GM21576 (cell line): ENCODE data around the gene KCTD2.

Experiments
- ATAC-seq: cut with Tn5 transposase; IDR thresholded peaks from one replicate; pipeline ENCODE4 v1.9.1; 2021; ENCODE audit warnings: mild to moderate bottlenecking, moderate library complexity; ENCODE audit not compliant: unreplicated experiment

KCTD2 gene

DNA sequence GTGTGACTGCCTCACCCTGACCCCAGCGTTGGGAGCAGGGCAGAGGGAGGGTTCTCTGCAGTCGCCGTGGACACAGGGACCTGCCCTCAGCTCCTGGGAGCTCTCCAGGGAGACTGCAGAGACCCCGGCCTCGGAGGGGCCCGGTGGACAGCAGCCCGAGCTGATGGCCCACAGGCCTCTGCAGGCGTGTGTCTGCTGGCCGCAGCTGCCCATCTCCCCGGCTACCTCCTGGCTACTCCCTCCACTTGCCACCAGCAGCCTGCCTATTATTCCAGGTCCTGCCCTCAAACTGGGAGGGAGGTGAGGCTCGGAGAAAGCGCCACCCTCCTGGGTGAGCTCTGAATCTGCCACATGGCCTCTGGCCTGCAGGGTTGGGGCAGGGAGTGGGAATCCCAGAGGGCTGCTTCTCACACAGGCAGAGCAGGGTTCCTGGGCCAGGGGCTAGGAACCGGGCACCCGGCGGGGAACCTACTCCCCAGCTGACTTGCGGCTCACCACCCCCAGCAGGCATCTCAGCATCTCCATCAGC, 47.9 kb downstream of the KCTD2 start:
- no peak for ATAC-seq

DNA sequence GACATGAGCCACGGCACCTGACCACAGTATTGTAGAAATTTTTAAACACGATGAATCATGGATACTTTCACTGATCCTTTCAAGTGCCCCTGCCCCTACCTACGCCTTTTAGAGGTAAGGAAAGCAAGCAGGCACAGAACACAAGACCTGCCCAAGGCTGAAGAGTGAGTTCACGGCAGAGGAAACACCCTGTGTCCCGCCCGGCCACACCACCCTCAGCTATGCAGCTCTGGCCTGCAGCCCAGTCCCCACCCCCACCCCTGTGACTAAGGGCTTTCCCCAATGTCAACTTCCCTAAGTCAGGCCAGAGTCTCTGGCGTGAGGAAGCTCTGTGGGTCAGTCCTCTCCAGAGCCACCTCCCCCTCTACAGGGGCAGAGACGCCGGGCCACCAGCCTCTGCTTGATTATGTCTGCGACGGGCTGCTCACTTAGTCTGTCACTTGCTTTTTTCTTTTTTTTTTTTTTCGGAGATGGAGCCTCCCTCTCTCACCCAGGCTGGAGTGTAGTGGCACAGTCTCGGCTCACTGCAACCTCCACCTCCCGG, 49.1 kb downstream of the KCTD2 start:
- no peak for ATAC-seq

DNA sequence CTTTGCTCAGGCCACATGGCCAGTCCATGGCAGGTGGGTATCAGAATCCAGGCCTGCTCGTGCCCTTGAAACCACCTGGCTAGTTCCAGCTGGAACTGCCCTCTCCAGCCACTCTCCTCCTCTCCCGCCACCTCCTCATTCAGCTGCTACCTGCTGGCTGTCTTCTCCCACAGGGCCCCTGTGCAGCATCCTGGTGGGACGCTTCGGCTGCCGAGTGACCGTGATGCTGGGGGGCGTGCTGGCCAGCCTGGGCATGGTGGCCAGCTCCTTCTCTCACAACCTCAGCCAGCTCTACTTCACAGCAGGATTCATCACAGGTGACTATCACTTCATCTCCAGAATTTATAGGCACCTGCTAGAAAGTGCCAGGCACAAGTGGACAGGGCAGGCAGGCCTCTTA, 50.8 kb downstream of the KCTD2 start:
- no peak for ATAC-seq

DNA sequence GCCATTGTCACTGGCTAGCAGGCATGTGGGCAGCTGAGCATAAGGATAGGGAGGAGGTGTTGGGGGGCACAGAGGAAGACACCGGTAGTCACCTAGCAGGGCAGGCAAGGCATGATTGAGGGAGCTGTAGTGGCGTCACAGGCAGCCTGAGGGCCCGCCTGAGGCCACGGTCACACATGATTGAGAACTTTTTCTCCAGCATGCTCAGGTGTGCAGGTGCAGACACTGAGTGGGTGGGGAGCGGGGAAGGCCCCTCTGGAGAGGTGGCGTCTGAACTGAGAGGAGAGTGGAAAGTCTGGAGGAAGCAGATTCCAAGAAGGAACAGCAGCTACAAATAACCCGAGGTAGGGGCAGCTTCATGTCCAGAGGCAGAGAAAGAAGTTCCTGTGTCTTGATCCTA, 51.8 kb downstream of the KCTD2 start:
- no peak for ATAC-seq

DNA sequence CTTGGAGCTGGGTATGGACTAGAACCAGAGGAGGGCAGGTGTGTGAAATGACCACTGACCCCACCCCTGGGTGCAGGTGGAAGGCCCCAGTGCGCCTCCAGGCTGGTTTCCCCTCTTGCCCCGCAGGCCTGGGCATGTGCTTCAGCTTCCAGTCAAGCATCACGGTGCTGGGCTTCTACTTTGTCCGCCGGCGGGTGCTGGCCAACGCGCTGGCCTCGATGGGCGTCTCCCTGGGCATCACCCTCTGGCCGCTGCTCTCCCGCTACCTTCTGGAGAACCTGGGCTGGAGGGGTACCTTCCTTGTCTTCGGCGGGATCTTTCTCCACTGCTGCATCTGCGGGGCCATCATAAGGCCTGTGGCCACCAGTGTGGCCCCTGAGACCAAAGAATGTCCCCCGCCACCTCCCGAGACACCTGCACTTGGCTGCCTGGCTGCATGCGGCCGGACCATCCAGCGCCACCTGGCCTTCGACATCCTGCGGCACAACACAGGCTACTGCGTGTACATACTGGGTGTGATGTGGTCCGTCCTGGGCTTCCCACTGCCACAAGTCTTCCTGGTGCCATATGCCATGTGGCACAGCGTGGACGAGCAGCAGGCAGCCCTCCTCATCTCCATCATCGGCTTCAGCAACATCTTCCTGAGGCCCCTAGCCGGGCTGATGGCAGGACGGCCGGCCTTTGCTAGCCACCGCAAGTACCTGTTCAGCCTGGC, 53.0 kb downstream of the KCTD2 start:
- ATAC-seq = no peak

DNA sequence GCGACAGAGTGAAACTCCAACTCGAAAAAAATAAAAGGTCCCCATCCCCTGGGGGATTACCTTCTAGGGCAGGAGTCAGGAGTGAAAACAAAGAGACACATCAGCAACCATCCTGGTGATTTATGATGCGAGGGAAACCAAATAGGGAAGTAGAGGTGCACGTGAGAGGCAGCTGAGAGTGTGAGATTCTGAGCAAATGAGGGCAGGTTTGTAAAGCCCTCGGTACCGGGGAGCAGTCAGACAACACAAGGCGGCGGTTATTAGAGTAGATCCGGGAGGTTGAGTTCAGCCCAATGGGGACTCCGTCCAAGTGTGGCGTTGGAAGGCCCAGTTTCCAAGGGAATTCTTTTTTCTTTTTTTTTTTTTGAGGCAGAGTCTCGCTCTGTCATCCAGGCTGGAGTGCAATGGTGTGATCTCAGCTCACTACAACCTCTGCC, 55.4 kb downstream of the KCTD2 start:
- ATAC-seq = no peak

DNA sequence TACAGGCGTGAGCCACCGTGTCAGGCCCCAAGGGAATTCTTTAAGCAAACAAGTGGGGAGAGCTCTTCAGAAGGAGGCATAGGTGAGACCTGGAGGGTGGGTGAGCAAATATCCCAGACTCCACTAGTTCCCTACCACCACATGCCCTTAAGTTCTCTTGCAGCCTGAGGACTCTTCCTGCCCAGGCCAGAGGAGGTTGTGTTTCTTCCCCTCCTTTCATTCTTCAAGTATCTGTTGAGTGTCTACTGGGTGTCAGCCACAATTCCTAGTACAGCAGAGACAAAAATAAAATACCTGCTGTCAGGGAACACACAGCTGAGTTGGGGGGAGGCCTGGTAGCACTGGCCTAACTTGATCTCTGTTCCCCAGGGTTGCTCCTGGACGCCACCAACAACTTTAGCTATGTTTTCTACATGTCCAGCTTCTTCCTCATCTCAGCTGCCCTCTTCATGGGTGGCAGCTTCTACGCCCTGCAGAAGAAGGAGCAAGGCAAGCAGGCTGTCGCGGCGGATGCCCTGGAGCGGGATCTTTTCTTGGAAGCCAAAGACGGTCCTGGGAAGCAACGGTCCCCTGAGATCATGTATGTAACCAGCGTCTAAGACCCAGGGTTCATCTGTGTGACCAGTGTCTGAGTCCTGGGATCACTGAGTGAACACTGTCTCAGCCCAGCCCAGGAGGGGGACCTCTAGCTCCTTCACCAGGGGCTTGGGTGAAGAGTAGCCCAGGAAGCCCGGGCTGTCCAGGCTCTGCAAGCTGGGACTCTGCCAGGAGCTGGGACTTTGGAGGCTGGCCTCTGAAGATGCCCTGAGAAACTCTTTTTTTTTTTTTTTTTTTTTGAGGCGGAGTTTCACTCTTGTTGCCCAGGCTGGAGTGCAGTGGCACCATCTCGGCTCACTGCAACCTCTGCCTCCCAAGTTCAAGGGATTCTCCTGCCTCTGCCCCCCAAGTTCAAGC, 56.9 kb downstream of the KCTD2 start:
- no peak for ATAC-seq

DNA sequence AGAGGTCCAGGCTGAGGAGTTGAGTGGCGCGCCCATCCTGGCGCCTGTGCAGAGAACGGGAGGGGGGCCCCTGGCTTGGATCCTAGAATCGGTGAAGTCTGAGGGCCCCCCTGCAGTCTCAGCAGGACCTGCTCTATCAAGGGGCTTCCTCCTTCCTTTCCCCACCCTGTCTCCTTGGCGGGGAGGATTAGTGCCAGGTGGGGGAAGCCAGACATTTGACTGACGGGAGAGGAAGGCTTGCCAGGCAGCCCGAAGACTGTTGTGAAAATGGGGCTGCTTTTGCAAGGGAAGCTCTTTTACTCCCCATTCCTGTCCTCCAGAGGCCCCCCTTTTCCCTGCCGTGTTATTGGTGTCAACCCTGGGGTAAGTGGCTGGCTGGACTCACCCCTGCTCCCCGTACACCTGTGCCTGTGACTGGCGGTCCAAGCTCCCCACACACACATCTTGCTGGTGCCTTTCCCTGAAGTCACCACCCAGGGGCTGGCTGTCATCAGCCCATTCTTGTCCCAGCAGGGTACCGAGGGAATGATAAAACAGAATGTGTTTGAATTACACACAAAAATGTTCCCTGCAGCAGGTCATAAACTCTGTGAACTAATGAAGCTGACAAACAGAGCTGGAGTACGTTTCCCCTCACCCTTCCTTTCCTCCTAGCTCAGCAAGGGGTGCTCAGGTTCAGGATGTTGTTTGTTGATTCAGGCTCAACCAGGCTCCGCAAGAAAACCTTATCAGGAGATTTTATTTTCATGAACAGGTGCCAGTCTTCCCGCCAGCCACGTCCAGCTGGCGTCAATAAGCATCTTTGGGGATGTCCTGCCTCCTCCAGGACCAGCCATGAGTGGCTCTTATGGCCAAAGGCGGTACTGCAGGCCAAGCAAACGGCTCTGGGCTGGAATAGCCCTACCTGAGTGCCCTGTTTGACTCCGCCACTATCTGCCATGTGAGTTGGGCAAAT, 58.4 kb downstream of the KCTD2 start:
- no peak for ATAC-seq

DNA sequence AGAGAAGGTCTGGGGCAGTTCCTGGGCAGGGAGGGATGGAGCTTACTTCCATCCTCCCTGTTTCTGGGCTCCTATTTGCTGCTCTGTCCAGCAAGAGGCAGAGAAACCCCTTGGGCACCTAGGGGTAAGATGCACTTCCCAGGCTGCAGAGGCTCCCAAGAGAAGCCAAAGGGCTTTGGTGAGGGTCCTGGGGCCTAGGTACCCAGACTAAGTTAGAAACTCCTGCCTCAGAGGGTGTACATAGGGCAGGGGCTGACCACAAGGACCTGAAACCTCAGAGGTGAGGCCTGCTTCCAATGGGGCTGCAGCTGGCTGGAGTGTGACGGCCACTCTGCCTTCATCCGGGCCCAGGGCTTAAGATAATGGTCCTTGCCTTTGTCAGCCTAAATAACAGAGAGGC, 61.2 kb downstream of the KCTD2 start:
- no peak for ATAC-seq

DNA sequence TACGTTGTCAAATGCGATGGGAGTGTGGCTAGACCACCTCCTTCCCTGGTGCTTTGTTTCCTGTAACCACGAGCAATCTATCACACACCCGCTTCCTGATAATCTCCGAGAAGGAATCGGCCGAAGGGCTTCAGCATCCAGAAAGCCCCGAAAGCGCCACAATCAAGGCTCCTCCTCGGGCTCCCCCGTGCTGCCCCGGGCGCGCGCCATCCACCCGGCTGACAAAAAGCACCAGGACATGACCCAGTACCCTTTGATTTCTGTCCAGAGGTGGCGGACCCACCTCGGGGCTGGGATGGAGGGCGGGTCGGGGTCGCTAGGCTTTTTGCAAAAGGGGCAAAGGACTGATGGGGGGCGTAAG, 62.0 kb downstream of the KCTD2 start:
- no peak for ATAC-seq

DNA sequence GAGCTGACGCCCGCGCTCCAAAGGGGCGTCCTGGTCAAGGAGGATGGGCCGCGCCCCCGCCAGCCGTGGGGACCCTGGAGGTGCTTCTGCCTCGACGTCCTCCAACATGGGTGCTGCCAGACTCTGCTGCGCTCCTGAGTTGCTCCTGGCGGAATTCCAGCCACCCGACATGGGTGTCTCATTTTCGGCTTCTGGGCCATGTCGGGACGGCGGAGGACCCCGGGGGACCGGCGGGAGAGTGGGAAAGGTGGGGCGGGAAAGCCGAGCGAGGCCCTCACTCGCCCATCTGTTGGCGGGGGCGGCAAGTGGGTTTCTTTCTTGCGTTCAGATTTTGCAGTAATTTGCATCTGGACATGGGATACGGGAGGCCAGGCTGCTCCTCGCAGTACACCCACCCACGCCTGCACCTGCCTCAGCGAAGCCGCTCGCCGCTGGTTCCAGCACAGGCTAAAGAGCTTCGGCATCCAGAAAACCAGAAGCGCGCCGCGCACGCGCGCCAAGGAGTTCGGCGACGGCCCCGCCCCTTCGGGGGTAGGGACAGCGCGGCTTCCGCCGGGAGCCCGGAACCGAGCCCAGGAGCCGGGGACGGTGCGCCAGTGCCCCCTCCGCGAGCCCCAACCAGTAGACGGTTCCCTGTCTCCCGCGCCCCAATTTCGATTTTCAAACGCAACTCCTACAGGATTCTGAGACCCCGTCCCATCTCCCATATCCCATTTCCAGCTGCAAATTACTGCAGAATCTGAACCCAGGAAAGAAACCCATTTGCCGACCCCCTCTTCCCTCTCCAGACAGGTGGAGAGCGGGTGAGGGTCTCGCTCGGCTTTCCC, 62.6 kb downstream of the KCTD2 start, which contains the start of gene ARMC7:
ARMC7 (plus strand) TSS at position 563 of the 827 bp plus-strand sequence. CDS start 320 bp downstream, outside the sequence.
- peak; percentile 51 for ATAC-seq

DNA sequence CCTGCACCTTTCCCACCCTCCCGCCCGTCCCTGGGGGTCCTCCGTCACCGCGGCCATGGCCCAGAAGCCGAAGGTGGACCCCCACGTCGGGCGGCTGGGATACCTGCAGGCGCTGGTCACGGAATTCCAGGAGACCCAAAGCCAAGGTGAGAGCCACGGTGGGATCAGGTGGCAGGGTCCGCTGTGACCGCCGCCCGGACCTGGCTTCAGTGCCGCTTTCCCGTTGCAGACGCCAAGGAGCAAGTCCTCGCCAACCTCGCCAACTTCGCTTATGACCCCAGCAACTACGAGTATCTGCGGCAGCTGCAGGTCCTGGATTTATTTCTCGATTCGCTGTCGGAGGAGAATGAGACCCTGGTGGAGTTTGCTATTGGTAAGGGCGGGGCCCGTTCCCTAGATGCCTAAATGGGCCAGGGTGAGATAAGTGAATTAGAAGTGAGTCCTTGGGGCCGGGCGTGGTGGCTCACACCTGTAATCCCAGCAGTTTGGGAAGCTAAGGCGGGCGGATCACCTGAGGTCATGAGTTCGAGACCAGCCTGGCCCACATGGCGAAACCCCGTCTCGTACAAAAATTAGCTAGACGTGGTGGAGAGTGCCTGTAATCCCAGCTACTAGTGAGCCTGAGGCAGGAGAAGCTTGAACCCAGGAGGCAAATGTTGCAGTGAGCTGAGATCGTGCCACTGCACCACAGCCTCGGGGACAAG, 63.4 kb downstream of the KCTD2 start:
- ATAC-seq = no peak

DNA sequence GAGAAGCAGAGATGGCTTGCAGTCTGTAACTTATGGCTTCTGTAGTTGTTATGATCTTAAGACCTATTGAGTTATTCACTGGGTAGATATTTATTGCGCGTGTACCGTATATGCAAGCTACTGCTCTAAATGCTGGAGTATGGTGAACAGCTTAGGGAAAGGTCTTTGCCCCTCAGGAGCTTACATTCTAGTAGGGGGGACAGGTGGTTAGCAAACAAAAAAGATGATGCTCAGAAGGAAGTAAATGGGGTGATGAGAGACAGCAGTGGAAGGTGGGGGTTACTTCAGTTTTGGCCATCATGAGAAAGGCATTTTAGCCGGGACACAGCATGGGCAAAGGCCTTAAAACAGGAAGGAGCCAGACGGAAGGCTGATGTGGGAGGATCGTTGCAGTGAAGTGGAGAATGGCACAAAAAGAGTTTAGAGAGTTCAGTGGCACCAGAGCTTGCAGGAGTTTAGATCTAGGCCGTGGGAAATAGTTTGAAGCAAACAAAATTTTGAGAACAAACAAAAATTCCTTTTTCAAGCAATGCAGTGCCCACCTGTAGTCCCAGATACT, 64.8 kb downstream of the KCTD2 start:
- no peak for ATAC-seq

DNA sequence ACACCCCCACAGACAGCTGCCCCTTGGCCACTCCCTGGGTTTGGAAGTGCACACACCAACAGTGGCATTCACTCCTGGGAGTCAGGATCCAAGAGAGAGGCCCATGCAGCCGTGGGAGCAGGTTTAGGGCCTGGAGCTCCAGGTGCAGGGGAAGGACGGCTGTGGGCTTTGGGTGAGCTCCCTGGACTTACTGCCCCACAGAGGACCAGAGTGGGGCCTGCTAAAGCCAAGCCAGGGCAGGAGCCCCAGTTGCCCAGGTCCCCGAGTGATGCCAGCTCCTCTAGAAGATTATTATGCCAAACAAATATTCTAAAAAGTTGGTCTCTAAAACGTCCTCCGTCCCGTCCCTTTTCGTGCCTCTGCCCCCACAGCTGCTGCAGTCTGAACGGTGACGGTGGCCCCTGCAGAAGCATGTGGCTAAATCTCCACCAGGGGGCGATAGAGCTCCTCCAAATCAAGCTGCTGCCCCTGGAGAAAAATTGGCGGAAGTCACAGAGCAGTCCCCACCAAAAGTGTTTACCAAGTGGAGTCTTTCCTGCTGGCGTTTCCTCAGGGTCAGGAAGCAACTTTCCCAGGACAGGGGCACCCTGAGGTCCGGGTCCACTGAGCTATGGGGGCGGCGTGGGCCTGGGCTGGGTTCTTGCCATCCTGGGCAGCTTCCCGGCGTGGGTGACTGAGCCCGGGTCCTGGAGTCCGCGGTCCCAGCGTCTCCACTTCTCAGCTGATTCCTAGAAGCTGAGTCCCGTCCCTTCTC, 67.0 kb downstream of the KCTD2 start:
- ATAC-seq = peak; percentile 39

DNA sequence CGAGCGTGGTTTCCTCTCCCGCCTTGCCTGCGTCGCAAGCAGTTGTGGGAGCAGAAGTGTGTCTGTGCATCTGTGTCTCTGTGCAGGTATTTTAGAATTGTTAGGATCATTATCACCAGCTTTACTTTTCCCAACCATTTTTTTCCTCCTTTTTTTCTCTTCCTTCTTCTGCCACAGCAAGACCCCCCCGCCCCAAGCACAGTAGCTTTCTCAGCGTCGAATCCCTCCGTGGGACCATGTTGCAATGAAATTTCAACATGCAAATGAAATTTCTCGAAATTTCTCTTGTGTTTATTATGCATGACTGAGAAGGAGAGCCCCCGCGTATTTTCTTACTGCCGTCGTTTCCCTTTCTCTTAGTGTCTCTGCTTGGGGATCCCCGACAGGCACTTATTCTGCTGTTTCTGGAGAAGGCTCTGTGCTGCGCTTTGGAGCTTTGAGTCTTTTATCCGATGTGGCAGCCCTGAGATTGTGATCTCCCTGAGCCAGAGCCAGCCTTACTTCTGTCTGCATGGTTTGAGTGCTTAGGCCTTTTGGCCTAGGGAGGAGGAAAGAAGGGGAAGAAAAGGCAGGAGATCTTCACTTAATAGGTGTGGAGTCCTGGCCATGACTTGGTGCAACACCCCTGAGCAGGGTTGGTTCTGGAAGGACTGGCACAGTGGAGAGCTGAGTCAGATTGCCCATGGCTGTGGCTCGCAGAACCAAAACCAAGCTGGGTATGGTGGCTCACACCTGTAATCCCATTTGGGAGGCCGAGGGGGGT, 67.7 kb downstream of the KCTD2 start:
- ATAC-seq = no peak
